AG04450 (cell line): ENCODE measurements around the gene CST5. TPM values are rescaled to one million over a fixed set of nuclear protein-coding genes. Genes with fewer than 3 reads are reported as not detected.

ENCODE experiments used
- CTCF ChIA-PET: fragments of 300-600, 350-600 bp; formaldehyde crosslinking; extraction: SDS; loops from one replicate; lab custom pipeline; 2022; ENCODE audit warnings: antibody characterized with exemption, inconsistent platforms; lab: Charles Lee
- POLR2A ChIA-PET: fragments of 350-600 bp; formaldehyde crosslinking; extraction: SDS; loops from one replicate; lab custom pipeline; 2021; ENCODE audit warnings: antibody characterized with exemption, inconsistent platforms; lab: Yijun Ruan, JAX
- DNase-seq: peaks from one replicate; pipeline ENCODE4 v3.0.0-alpha.2; 2011; ENCODE audit warnings: low read depth, low spot score
- H3K27ac ChIP-seq: one replicate; pipeline ENCODE4 v1.5.1; 2012; ENCODE audit warnings: low read depth, low read length, control low read depth
- H3K27me3 ChIP-seq: one replicate; pipeline ENCODE4 v1.6.0; 2012; ENCODE audit warnings: low read length; ENCODE audit not compliant: control insufficient read depth, insufficient read depth
- H3K4me3 ChIP-seq: 2 replicates; pipeline ENCODE4 v1.5.1; 2011; ENCODE audit warnings: mild to moderate bottlenecking, low read depth, low read length, control low read depth
- H3K9me3 ChIP-seq: 2 replicates; pipeline ENCODE4 v1.5.1; 2012; ENCODE audit warnings: low read length; ENCODE audit not compliant: control insufficient read depth, insufficient read depth
- CTCF ChIP-seq: IDR thresholded peaks from 2 replicates; pipeline ENCODE4 v1.5.1; 2011; ENCODE audit warnings: low read depth, low read length, control low read depth, inconsistent platforms
- polyA minus RNA-seq: library from RNA; depleted of rRNA, polyadenylated mRNA; stranded (reverse); fragments of >200 nt; gene quantifications from 2 replicates; pipeline ENCODE4 v1.2.3, GENCODE V29; 2011; rRNA and poly(A)+ RNA removed
- polyA plus RNA-seq: library from polyadenylated mRNA; depleted of rRNA; stranded (reverse); fragments of >200 nt; gene quantifications from 2 replicates; pipeline ENCODE4 v1.2.3, GENCODE V29; 2011; rRNA removed

Gene CST5
- polyA plus RNA-seq (not detected in 2 replicates), polyA minus RNA-seq (not detected in 2 replicates)

GRCh38 chr20:23879328-23879798, at the start of gene CST5:
CST5 (minus strand) TSS chr20:23879748; CDS start chr20:23879676, 72 bp downstream.
- Histone ChIP-seq H3K27me3 (no peaks in the 10 kb centered on the region), H3K27ac (no peak within 1 kb of the TSS), H3K4me3 (no peak within 1 kb of the TSS), H3K9me3 (no peaks in the 10 kb centered on the region)
- no peak for TF ChIP-seq CTCF
- ChIA-PET CTCF (no interaction called here), POLR2A (no interaction called here)
- DNase-seq, result no peak

GRCh38 chr20:23928788-23929187, 49.2 kb upstream of the CST5 start:
- no peak for DNase-seq
- no peak for TF ChIP-seq CTCF
- Histone ChIP-seq H3K9me3 (no peaks in the 10 kb centered on the region; the same call in 1 of the 2 replicates), H3K27ac (no peak overlapping the region), H3K4me3 (no peak overlapping the region), H3K27me3 (no peaks in the 10 kb centered on the region)
- CTCF ChIA-PET, result no interaction called here
- POLR2A ChIA-PET, result no interaction called here

GRCh38 chr20:23928353-23928752, 48.8 kb upstream of the CST5 start:
- Histone ChIP-seq H3K9me3 (no peaks in the 10 kb centered on the region; the same call in 1 of the 2 replicates), H3K27ac (no peak overlapping the region), H3K27me3 (no peaks in the 10 kb centered on the region), H3K4me3 (no peak overlapping the region)
- TF ChIP-seq CTCF, result no peak
- ChIA-PET POLR2A (no interaction called here), CTCF (no interaction called here)
- no peak for DNase-seq

- H3K9me3 ChIP-seq, result no peaks in the 10 kb centered on the region; the same call in 1 of the 2 replicates
- ChIA-PET CTCF (no interaction called here), POLR2A (no interaction called here)
- H3K4me3 ChIP-seq, result no peak overlapping the region
- no peak for DNase-seq
- no peak overlapping the region for H3K27ac ChIP-seq
- no peak for TF ChIP-seq CTCF
- H3K27me3 ChIP-seq, result no peaks in the 10 kb centered on the region
These were observed 47.7 kb upstream of the CST5 start for GRCh38 chr20:23926944-23927872.

- POLR2A ChIA-PET, result no interaction called here
- Histone ChIP-seq H3K27me3 (no peaks in the 10 kb centered on the region), H3K4me3 (no peak overlapping the region), H3K9me3 (no peaks in the 10 kb centered on the region; the same call in 1 of the 2 replicates), H3K27ac (no peak overlapping the region)
- DNase-seq, result no peak
- TF ChIP-seq CTCF, result no peak
- CTCF ChIA-PET, result no interaction called here
These were observed 47.0 kb upstream of the CST5 start for GRCh38 chr20:23926526-23926880.
